WTC11 (cell line): ENCODE results near the gene OR4D2. TPM values are rescaled to one million over a fixed set of nuclear protein-coding genes. Genes with fewer than 3 reads are reported as not detected.

Experiments used
- E2F4 ChIP-seq: sonication (generic); formaldehyde crosslinking; IDR thresholded peaks from 2 replicates; pipeline ENCODE4 v1.8.1; 2022; ENCODE audit warnings: low read depth, mild to moderate bottlenecking, moderate library complexity, missing genetic modification reagents, borderline replicate concordance
- ESRRA ChIP-seq: sonication (generic); formaldehyde crosslinking; IDR thresholded peaks from 2 replicates; pipeline ENCODE4 v1.8.1; 2022; ENCODE audit warnings: mild to moderate bottlenecking, missing genetic modification reagents, borderline replicate concordance
- PRRX2 ChIP-seq: fragments of 250-450 bp; sonication (Bioruptor Pico); IDR thresholded peaks from 2 replicates; pipeline ENCODE4 v1.8.0; 2021; ENCODE audit warnings: mild to moderate bottlenecking
- TEAD4 ChIP-seq: sonication (generic); formaldehyde crosslinking; IDR thresholded peaks from 2 replicates; pipeline ENCODE4 v1.8.0; 2022; ENCODE audit warnings: mild to moderate bottlenecking, missing genetic modification reagents
- ZBTB43 ChIP-seq: sonication (generic); formaldehyde crosslinking; IDR thresholded peaks from 2 replicates; pipeline ENCODE4 v1.8.1; 2023; ENCODE audit warnings: mild to moderate bottlenecking, missing genetic modification reagents
- ZNF121 ChIP-seq: sonication (generic); formaldehyde crosslinking; IDR thresholded peaks from 2 replicates; pipeline ENCODE4 v1.8.0; 2023; ENCODE audit warnings: missing genetic modification reagents
- ZSCAN18 ChIP-seq: fragments of 250-450 bp; sonication (Bioruptor Pico); IDR thresholded peaks from 2 replicates; pipeline ENCODE4 v2.1.2; 2022; ENCODE audit warnings: mild to moderate bottlenecking, moderate library complexity
- total RNA-seq: library from RNA; stranded (reverse); gene quantifications from 3 replicates; pipeline ENCODE4 v1.2.3, GENCODE V29; 2021
- TF ChIP-seq, protein P1 (sequence below): sonication (generic); formaldehyde crosslinking; IDR thresholded peaks from 2 replicates; pipeline ENCODE4 v1.8.1; 2023; ENCODE audit warnings: mild to moderate bottlenecking, missing genetic modification reagents, borderline replicate concordance
- TF ChIP-seq, protein P2 (sequence below): fragments of 200-600 bp; IDR thresholded peaks from 2 replicates; pipeline ENCODE4 v1.8.0; 2022; ENCODE audit warnings: antibody characterized with exemption

Gene OR4D2
- total RNA-seq, 1 experiment from 2014 or later = not detected

GRCh38 chr17:58219789-58220183, 53.0 kb downstream of the OR4D2 start (continued):
- TF ChIP-seq, protein P1, sequence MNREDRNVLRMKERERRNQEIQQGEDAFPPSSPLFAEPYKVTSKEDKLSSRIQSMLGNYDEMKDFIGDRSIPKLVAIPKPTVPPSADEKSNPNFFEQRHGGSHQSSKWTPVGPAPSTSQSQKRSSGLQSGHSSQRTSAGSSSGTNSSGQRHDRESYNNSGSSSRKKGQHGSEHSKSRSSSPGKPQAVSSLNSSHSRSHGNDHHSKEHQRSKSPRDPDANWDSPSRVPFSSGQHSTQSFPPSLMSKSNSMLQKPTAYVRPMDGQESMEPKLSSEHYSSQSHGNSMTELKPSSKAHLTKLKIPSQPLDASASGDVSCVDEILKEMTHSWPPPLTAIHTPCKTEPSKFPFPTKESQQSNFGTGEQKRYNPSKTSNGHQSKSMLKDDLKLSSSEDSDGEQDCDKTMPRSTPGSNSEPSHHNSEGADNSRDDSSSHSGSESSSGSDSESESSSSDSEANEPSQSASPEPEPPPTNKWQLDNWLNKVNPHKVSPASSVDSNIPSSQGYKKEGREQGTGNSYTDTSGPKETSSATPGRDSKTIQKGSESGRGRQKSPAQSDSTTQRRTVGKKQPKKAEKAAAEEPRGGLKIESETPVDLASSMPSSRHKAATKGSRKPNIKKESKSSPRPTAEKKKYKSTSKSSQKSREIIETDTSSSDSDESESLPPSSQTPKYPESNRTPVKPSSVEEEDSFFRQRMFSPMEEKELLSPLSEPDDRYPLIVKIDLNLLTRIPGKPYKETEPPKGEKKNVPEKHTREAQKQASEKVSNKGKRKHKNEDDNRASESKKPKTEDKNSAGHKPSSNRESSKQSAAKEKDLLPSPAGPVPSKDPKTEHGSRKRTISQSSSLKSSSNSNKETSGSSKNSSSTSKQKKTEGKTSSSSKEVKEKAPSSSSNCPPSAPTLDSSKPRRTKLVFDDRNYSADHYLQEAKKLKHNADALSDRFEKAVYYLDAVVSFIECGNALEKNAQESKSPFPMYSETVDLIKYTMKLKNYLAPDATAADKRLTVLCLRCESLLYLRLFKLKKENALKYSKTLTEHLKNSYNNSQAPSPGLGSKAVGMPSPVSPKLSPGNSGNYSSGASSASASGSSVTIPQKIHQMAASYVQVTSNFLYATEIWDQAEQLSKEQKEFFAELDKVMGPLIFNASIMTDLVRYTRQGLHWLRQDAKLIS (CRISPR knock-in tag) = no peak
- TF ChIP-seq ZSCAN18 (CRISPR knock-in tag) = no peak
- TF ChIP-seq ZNF121 = no peak
- TF ChIP-seq, protein P2, sequence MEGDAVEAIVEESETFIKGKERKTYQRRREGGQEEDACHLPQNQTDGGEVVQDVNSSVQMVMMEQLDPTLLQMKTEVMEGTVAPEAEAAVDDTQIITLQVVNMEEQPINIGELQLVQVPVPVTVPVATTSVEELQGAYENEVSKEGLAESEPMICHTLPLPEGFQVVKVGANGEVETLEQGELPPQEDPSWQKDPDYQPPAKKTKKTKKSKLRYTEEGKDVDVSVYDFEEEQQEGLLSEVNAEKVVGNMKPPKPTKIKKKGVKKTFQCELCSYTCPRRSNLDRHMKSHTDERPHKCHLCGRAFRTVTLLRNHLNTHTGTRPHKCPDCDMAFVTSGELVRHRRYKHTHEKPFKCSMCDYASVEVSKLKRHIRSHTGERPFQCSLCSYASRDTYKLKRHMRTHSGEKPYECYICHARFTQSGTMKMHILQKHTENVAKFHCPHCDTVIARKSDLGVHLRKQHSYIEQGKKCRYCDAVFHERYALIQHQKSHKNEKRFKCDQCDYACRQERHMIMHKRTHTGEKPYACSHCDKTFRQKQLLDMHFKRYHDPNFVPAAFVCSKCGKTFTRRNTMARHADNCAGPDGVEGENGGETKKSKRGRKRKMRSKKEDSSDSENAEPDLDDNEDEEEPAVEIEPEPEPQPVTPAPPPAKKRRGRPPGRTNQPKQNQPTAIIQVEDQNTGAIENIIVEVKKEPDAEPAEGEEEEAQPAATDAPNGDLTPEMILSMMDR = no peak
- no peak for TF ChIP-seq PRRX2 (CRISPR knock-in tag)
- TF ChIP-seq ESRRA (CRISPR knock-in tag) = no peak
- TF ChIP-seq E2F4 (CRISPR knock-in tag) = no peak
- no peak for TF ChIP-seq ZBTB43 (CRISPR knock-in tag)
- TF ChIP-seq TEAD4 (CRISPR knock-in tag) = no peak

Other genes with a start within 250 kb of the OR4D2 start
- gene CUEDC1, start 211.6 kb upstream of the OR4D2 start, total RNA-seq = 6.5 to 12.2 TPM (median 9.4 TPM) in 3 replicates
- 43.1 to 43.8 TPM (median 43.3 TPM) in 3 replicates for gene VEZF1, start 178.7 kb upstream of the OR4D2 start, total RNA-seq
- gene SRSF1, start 159.7 kb upstream of the OR4D2 start, total RNA-seq = 349 to 387 TPM (median 366 TPM) in 3 replicates
- 32.1 to 34.6 TPM (median 32.2 TPM) in 3 replicates for gene DYNLL2, start 83.6 kb upstream of the OR4D2 start, total RNA-seq
- 0.17 to 0.41 TPM (median 0.39 TPM) in 3 replicates for gene OR4D1, start 18.6 kb upstream of the OR4D2 start, total RNA-seq
- gene EPX, start 25.7 kb downstream of the OR4D2 start, total RNA-seq = not detected in 3 replicates
- gene MKS1, start 52.3 kb downstream of the OR4D2 start, total RNA-seq = 18.6 to 24.2 TPM (median 18.9 TPM) in 3 replicates
- gene LPO, start 71.6 kb downstream of the OR4D2 start, total RNA-seq = 0.20 to 0.50 TPM (median 0.23 TPM) in 3 replicates
- not detected in 3 replicates for gene MPO, start 114.0 kb downstream of the OR4D2 start, total RNA-seq
- gene TSPOAP1, start 161.8 kb downstream of the OR4D2 start, total RNA-seq = 10.9 to 19.0 TPM (median 16.4 TPM) in 3 replicates
- 85.5 to 91.1 TPM (median 89.3 TPM) in 3 replicates for gene SUPT4H1, start 185.2 kb downstream of the OR4D2 start, total RNA-seq